Measurements from ENCODE around the gene PI4KB.
"Not testable (repeated sequence)": the region's sequence is repeated elsewhere in the genome, so short reads cannot be mapped to it uniquely, and the experiment has no call there.

Gene PI4KB

GRCh38 chr1:151281969-151282882 is 45.0 kb downstream of the PI4KB start, which contains the start of gene ZNF687:
Gene ZNF687 (plus strand): TSS chr1:151282299. CDS start chr1:151286292, 3,993 bp downstream.
- peak within 1 kb of the TSS; percentile 96 for H3K27ac ChIP-seq
- DNase-seq: peak; percentile 100
- peaks cover 14% of the 10 kb centered on the region for H3K36me3 ChIP-seq (replicated peaks)
- H3K4me3 ChIP-seq (ENCODE audit: low read depth, low read length): peak within 1 kb of the TSS; percentile 87
- no peak for TF ChIP-seq CTCF (IDR thresholded peaks at IDR 0.05; ENCODE audit: low read depth, low read length, missing control alignments)
- in situ Hi-C loops (cut with HindIII; ENCODE audit: low pct_ligation_motif_present, low sequenced_read_pairs): no loop called here
- H3K27me3 ChIP-seq (replicated peaks): no peaks in the 10 kb centered on the region

- peak overlapping the region; percentile 87 for H3K4me3 ChIP-seq (ENCODE audit: low read depth, low read length)
- peaks cover 7% of the 10 kb centered on the region for H3K36me3 ChIP-seq (replicated peaks)
- H3K27ac ChIP-seq: peak overlapping the region; percentile 96
- no peaks in the 10 kb centered on the region for H3K27me3 ChIP-seq (replicated peaks)
- in situ Hi-C loops (cut with HindIII; ENCODE audit: low pct_ligation_motif_present, low sequenced_read_pairs): no loop called here
- peak; percentile 96 for DNase-seq
- peak; percentile 11 for TF ChIP-seq CTCF (IDR thresholded peaks at IDR 0.05; ENCODE audit: low read depth, low read length, missing control alignments)
Measured at GRCh38 chr1:151281225-151281968, 45.8 kb downstream of the PI4KB start.

- H3K4me3 ChIP-seq (ENCODE audit: low read depth, low read length): no peak overlapping the region
- no peaks in the 10 kb centered on the region for H3K27me3 ChIP-seq (replicated peaks)
- no peak for TF ChIP-seq CTCF (IDR thresholded peaks at IDR 0.05; ENCODE audit: low read depth, low read length, missing control alignments)
- no peaks in the 10 kb centered on the region for H3K36me3 ChIP-seq (replicated peaks)
- H3K27ac ChIP-seq: no peak overlapping the region
- DNase-seq: no peak
- in situ Hi-C loops (cut with HindIII; ENCODE audit: low pct_ligation_motif_present, low sequenced_read_pairs): no loop called here
Measured at GRCh38 chr1:151277249-151277648, 50.0 kb downstream of the PI4KB start.

GRCh38 chr1:151275341-151275740 is 51.9 kb downstream of the PI4KB start:
- H3K27me3 ChIP-seq (replicated peaks); DNase-seq; in situ Hi-C loops (cut with HindIII; ENCODE audit: low pct_ligation_motif_present, low sequenced_read_pairs); H3K36me3 ChIP-seq (replicated peaks); H3K4me3 ChIP-seq (ENCODE audit: low read depth, low read length); H3K27ac ChIP-seq: not testable (repeated sequence)

GRCh38 chr1:151273924-151274466 is 53.2 kb downstream of the PI4KB start:
- H3K36me3 ChIP-seq (replicated peaks): peaks cover 3% of the 10 kb centered on the region
- H3K4me3 ChIP-seq (ENCODE audit: low read depth, low read length): no peak overlapping the region
- TF ChIP-seq CTCF (IDR thresholded peaks at IDR 0.05; ENCODE audit: low read depth, low read length, missing control alignments): no peak
- in situ Hi-C loops (cut with HindIII; ENCODE audit: low pct_ligation_motif_present, low sequenced_read_pairs): no loop called here
- H3K27me3 ChIP-seq (replicated peaks): no peaks in the 10 kb centered on the region
- no peak for DNase-seq
- no peak overlapping the region for H3K27ac ChIP-seq

- peaks cover 48% of the 10 kb centered on the region for H3K36me3 ChIP-seq (replicated peaks)
- H3K27me3 ChIP-seq (replicated peaks): no peaks in the 10 kb centered on the region
- no peak for DNase-seq
- no peak for TF ChIP-seq CTCF (IDR thresholded peaks at IDR 0.05; ENCODE audit: low read depth, low read length, missing control alignments)
- in situ Hi-C loops (cut with HindIII; ENCODE audit: low pct_ligation_motif_present, low sequenced_read_pairs): no loop called here
- no peak overlapping the region for H3K27ac ChIP-seq
- no peak overlapping the region for H3K4me3 ChIP-seq (ENCODE audit: low read depth, low read length)
Measured at GRCh38 chr1:151267760-151268159, 59.5 kb downstream of the PI4KB start.

All from brain microvascular endothelial cell (primary cell).